ENCODE data around the gene DHX16. TPM values are rescaled to one million over a fixed set of nuclear protein-coding genes. Genes with fewer than 3 reads are reported as not detected.
"Not testable (repeated sequence)": the region's sequence is repeated elsewhere in the genome, so short reads cannot be mapped to it uniquely, and the experiment has no call there.

DHX16 gene
- total RNA-seq, 2 donors from 2014 or later = 50.7 to 64.2 TPM

DNA sequence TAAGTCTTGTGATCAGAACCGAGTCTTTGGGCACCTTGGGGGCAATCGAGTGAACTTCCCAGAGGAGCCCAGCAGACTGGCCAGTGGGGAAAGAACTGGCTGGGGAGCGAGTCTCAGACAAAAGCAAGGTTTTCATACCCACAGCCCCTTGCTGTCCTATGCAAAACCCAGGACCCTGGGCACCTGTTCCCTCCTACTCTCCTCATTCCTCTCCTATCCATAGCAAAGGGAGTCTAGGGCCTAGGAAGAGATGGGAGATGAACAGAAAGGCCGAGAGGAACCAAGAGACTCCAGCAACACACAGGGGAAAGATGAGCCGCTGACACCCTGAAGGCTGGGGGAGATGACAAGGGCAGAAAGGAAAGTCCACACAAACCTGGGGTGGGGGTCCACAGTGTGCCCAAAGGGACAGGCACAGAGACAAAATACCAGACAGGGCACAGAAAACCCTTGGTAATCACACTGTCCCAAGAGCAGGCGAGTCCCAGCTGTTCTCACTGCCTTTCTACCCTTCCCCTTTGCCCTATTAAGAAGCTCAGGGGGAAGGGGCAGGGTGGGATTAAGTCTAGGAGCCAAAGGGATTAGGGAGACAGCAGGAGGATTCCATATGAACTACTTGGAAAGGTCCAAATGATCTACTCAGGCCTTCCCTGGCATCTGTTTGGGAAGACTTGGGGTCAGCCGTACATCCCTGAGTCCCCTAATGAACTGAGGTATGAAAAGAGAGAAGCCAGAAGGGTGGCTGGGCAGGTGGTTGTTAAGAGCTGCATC is 7.1 kb upstream of the DHX16 start:
- Mint-ChIP-seq H3K27me3 (no peaks in the 10 kb centered on the region), H3K4me3 (peak overlapping the region; percentile 100), H3K4me1 (ENCODE audit: low read depth in 2 of 2) (peaks cover 46 to 48% of the 10 kb centered on the region in 2 donors), H3K27ac (peak overlapping the region; percentile 98), H3K9me3 (no peaks in the 10 kb centered on the region), H3K36me3 (peaks cover 48% of the 10 kb centered on the region)
- no peak for ATAC-seq
- DNase-seq (ENCODE audit: low spot score) = no peak

DNA sequence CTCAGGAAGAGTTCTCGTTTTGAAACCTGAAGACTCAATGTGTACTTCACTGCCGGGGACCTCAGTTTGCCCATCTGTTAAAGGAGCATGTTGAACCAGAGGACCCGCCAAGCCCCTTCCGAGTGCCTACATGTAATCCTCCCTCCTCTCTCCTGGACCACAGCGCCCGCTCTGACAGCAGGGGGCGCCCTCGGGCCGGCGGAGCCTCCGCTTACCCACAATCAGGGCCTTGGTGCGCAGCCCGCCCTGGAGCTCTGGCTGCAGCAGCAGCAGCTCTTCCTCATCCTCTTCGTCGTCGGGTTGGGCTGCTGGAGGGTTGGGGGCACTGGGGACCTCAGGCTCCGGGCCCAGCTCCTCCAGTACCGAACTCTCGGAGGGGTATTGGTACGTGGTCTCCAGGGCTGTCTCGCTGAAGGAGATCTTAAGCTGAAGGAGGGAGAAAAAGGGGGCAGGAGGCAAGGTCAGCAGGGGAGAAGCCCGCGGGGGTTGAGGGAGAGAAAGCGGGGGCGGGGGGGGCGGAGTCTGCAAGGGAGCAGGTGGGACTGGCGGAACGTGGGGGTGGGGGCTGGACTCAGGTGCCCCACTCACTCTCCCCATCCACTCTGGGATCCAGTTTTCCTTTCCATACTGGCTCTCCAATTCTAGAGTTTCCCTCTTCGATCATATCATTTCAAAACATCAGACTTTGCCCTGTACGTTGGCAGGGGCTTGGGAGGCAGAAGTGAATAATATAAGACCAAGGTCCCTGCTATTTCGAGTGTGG is 6.3 kb upstream of the DHX16 start:
- no peaks in the 10 kb centered on the region for H3K9me3 Mint-ChIP-seq
- peaks cover 43% of the 10 kb centered on the region for H3K36me3 Mint-ChIP-seq
- H3K27ac Mint-ChIP-seq = peak overlapping the region; percentile 98
- H3K4me3 Mint-ChIP-seq = peak overlapping the region; percentile 100
- peaks cover 44 to 46% of the 10 kb centered on the region in 2 donors for H3K4me1 Mint-ChIP-seq (ENCODE audit: low read depth in 2 of 2)
- ATAC-seq = peak; percentile 53 to 66
- H3K27me3 Mint-ChIP-seq = no peaks in the 10 kb centered on the region
- DNase-seq (ENCODE audit: low spot score) = peak; percentile 91

DNA sequence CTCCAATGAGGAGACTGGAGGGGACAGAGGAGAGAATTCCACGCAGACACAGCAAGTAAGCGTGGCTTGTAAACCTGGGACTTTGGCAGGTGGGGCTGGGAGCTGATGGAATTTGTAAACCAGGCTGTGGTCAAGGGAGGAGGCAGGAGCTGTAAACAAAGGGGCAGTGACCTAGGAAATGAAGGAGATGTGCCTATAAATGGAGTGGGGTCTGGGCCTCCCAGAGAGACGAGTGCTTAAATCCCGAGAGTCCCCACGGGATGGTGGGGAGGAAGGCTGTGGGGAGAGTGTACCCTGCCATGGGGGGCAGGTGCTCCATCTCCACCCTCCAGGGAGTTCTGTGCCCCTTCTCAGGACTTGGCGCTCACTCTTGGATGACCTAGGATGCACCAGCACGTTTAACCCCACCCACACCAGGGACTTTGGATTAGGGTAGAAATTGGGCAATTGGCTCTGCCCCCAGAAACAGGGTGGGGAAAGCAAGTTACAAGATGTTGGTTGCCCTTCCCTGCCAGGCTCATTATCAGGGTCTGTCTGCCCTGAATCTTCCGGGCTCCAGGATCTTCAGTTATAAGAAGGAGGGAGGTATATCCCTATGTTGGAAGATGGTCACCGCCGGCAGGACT is 4.0 kb upstream of the DHX16 start:
- Mint-ChIP-seq H3K27me3 (no peaks in the 10 kb centered on the region), H3K27ac (peak overlapping the region; percentile 53 to 65), H3K36me3 (peaks cover 24% of the 10 kb centered on the region), H3K4me1 (ENCODE audit: low read depth in 2 of 2) (peaks cover 39 to 44% of the 10 kb centered on the region in 2 donors), H3K4me3 (peak overlapping the region; percentile 7), H3K9me3 (no peaks in the 10 kb centered on the region)
- ATAC-seq (no peak), DNase-seq (ENCODE audit: low spot score) (no peak)

DNA sequence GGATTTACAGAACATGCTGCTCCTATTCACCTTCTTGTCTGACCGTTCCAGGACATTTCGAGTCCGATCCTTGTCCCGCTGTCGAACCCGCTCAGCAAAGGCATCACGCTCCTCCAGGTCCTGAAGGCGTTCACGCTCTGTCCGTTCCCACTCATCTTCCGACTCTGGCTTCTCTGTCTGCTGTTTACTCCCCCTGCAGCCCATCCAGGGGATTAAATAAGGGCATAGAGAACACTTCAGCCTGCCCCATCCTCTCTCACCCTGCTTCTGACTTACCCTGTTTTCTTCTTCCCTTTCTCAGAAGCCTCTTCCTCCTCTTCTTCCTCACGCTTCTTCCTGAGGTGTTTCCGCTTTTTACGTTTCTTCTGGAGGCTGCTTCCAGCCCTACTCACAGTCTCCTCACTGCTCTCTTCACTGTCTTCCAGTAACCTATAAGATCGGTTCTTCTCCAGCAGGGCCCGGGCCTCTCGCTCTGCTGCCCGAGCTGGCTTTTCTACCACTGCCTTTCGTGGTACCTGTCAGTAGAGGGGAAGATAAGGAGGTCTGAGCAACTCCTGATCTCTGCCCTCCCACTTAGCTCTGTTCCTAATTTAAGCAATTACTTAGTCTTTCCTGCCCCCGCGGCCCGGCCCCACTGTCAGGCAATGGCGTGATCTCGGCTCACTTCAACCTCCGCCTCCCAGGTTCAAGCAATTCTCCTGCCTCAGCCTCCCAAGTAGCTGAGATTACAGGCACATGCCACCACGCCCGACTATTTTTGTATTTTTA is 1.9 kb downstream of the DHX16 start:
- ATAC-seq (no peak), DNase-seq (ENCODE audit: low spot score) (no peak)
- no peaks in the 10 kb centered on the region for H3K27me3 Mint-ChIP-seq
- H3K36me3 Mint-ChIP-seq = peaks cover 8% of the 10 kb centered on the region
- peaks cover 16 to 29% of the 10 kb centered on the region in 2 donors for H3K4me1 Mint-ChIP-seq (ENCODE audit: low read depth in 2 of 2)
- H3K4me3 Mint-ChIP-seq = peak overlapping the region; percentile 76
- H3K9me3 Mint-ChIP-seq = no peaks in the 10 kb centered on the region
- peak overlapping the region; percentile 29 to 39 for H3K27ac Mint-ChIP-seq

DNA sequence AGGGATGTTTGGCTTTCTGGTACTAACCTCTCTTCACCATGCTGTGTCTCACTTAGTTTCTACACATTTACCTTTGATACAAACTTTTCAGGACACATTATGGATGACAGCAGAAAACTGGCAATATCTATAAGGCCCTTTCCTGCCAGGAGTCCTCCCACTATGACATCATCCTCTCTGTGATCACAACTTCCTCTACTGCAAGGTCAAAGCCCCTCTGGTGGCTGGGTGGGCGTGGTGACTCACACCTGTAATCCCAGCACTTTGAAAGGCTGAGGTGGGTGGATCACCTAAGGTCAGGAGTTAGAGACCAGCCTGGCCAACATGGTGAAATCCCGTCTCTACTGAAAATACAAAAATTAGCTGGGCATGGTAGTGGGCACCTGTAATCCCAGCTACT is 6.5 kb downstream of the DHX16 start:
- Mint-ChIP-seq H3K4me1 (ENCODE audit: low read depth in 2 of 2) (peaks cover 13% of the 10 kb centered on the region in 2 donors), H3K36me3 (peaks cover 28% of the 10 kb centered on the region)
- not testable (repeated sequence) for ATAC-seq; H3K9me3 Mint-ChIP-seq; H3K27ac Mint-ChIP-seq; H3K4me3 Mint-ChIP-seq; H3K27me3 Mint-ChIP-seq; DNase-seq (ENCODE audit: low spot score)

DNA sequence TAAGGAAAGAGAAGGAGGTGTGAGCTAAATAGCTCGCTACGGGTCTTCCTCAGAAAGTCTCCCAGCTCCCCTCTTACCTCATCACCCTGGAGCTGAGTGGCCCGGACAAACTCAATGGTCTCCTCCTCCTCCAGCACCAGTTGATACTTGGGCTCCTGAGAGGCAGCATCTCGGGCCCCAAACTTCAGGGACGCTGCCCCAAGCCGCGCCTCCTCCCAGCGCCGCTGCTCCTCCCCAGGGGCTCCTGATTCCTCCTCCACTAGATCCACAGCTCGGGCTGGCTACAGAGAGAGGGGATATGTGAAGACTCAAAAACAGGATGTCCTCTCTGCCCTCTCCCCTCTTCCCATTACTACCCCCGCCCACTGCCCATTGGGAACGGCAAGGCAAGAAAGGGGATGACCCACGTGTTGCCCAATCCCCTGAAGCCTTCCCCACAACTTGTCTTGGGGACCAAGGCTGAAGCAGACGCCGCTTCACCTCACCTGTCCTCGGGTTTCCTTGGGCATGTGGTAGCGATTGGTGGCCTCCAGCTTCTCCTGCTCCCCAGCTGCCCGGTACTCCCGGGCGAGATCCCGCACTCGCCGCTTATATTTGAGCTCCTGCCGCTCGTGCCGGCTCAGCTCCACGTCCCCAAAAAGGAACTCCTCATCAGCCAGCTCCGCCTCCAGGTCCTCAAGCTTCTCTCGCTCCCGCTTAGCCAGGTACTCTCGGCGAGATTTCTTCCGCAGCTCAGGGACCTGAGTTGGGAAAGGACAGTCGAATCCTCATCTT is 7.6 kb downstream of the DHX16 start:
- Mint-ChIP-seq H3K9me3 (no peaks in the 10 kb centered on the region), H3K36me3 (peaks cover 23% of the 10 kb centered on the region), H3K4me3 (no peak overlapping the region)

DNA sequence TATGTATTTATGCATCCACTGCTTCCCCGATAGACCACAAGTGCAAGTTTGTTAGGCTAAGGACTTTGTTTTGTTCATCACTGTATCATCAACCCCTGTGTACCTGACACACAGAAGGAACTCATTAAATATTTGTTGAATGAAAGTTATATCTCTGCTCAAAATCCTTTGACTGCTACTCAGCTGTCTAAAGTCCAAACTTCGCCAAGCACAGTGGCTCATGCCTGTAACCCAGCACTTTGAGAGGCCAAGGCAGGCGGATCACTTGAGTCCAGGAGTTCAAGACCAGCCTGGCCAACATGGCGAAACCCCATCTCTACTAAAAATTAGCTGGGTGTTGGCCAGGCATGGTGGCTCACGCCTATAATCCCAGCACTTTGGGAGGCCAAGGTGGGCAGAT is 14.9 kb downstream of the DHX16 start:
- H3K9me3 Mint-ChIP-seq = not testable (repeated sequence)
- Mint-ChIP-seq H3K36me3 (peaks cover 57% of the 10 kb centered on the region), H3K27ac (peak overlapping the region in 1 of 2 donors; percentile 1)

More for the DNA sequence above, 7.6 kb downstream of the DHX16 start:
- ATAC-seq (no peak), DNase-seq (ENCODE audit: low spot score) (no peak)
- Mint-ChIP-seq H3K4me1 (ENCODE audit: low read depth in 2 of 2) (peaks cover 1 to 6% of the 10 kb centered on the region in 2 donors), H3K27ac (peak overlapping the region in 1 of 2 donors; percentile 43), H3K27me3 (no peaks in the 10 kb centered on the region)

DNA sequence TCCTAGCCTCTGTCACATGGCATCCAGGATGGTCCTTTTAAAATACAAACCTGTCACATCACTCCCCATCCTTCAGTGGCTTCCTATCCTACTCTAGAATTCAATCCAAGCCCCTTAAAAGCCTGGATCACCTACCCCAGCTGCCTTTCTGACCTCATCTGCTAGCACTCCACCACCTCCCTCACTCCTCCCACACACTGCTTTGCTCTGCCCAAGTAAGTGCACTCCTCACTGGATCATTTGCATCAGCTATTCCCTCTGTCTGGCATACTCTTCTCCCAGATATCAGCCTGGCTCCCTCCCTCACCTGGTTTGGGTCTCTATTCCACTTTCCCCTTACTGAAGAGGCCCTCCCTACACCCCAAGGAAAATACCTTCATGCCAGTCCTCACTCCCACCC is 15.4 kb downstream of the DHX16 start:
- DNase-seq (ENCODE audit: low spot score) (no peak), ATAC-seq (no peak)
- H3K36me3 Mint-ChIP-seq = peaks cover 54% of the 10 kb centered on the region
- peak overlapping the region in 1 of 2 donors; percentile 1 for H3K27ac Mint-ChIP-seq
- no peaks in the 10 kb centered on the region for H3K27me3 Mint-ChIP-seq
- H3K9me3 Mint-ChIP-seq = no peaks in the 10 kb centered on the region
- no peak overlapping the region for H3K4me3 Mint-ChIP-seq
- H3K4me1 Mint-ChIP-seq (ENCODE audit: low read depth in 2 of 2) = peaks cover 0 to 7% of the 10 kb centered on the region in 2 donors

More for the DNA sequence above, 14.9 kb downstream of the DHX16 start:
- H3K4me3 Mint-ChIP-seq; H3K4me1 Mint-ChIP-seq (ENCODE audit: low read depth in 2 of 2); ATAC-seq; H3K27me3 Mint-ChIP-seq; DNase-seq (ENCODE audit: low spot score): not testable (repeated sequence)

DNA sequence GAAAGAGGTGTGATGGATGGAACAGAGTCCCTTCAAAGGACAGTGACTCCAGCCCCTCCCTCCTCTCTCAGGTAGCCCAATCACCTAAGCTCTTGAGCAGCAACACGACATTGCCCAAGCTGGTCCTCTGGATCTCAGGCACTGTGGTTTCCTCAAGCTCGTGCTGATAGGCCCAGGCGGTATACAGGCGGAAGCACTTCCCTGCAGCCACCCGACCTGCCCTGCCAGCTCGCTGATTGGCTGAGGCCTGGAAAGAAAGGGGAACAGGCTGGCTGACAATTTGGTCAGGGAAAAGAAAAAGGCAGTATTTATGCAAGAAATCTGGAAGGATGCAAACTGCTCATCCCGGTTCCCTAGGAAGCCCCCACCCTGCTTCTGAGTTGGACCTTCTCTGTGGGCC is 16.3 kb downstream of the DHX16 start:
- Mint-ChIP-seq H3K36me3 (peaks cover 51% of the 10 kb centered on the region), H3K27ac (no peak overlapping the region), H3K4me3 (no peak overlapping the region), H3K9me3 (no peaks in the 10 kb centered on the region), H3K27me3 (no peaks in the 10 kb centered on the region), H3K4me1 (ENCODE audit: low read depth in 2 of 2) (peaks cover 0 to 10% of the 10 kb centered on the region in 2 donors)
- DNase-seq (ENCODE audit: low spot score) (no peak), ATAC-seq (no peak)

DNA sequence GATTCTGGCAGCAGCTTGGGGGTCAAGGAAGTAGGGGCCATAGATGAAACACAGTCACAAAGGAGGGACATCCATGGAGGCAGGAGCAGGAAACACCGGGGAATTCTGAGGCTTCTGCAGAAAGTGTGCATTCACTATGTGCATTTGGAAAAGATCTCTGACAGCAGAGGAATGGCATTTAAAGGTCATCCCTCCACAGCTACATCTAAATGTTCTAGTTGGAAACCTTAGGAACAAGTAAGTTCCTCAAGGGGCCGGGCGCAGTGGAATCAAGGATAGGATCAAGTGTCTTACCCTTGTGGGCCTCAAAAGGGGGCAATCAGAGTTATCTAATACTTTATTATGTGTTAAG is 17.1 kb downstream of the DHX16 start:
- no peaks in the 10 kb centered on the region for H3K9me3 Mint-ChIP-seq
- no peaks in the 10 kb centered on the region for H3K27me3 Mint-ChIP-seq
- H3K4me3 Mint-ChIP-seq = no peak overlapping the region
- H3K27ac Mint-ChIP-seq = no peak overlapping the region
- peaks cover 49% of the 10 kb centered on the region for H3K36me3 Mint-ChIP-seq
- no peak for DNase-seq (ENCODE audit: low spot score)
- peaks cover 0 to 10% of the 10 kb centered on the region in 2 donors for H3K4me1 Mint-ChIP-seq (ENCODE audit: low read depth in 2 of 2)
- ATAC-seq = no peak

DNA sequence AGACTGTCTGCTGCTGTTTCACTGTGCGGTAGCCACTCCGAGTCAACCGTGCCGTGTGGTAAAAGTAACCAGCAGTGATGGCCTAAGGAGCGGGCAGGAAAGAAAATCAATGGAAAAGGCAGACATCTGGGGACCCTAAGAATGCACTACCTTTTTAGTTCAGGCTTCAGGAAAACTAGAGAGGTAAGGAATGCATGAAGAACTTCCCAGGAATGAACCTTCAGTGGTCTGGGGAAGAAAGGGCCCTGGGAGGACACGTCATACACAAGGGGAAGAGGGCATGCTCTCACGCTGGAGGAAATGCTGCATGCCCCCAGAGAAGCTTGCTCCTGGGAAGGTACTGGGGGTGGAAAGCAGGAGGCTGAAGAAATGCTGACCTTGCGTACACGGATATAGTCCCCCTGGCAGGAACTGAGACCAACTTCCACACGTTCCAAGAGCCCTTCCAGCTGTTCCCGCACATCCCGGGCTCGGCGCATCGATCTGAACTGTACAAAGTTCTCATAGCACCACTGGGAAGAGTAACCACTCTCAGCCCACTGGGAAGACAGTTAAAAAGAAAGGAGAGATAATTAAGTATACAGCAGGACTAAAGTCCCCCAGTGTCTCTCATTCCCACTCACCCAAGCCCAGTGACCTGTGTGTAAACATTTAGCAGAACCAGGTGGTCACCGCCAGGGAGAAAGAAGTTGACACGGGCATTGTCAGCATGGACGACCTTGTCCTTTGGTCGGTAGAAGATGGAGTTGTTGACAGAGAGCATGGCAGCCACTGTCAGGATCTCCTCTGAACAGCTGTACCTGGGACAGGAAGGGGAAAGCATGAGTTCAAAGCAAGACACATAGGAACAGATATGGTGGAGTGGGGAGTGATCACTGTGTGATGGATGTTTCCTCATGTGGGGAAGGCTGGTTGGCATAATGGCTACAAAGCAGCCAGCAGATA is 17.7 kb downstream of the DHX16 start:
- peaks cover 47% of the 10 kb centered on the region for H3K36me3 Mint-ChIP-seq
- DNase-seq (ENCODE audit: low spot score) (no peak), ATAC-seq (no peak)
- peak overlapping the region in 1 of 2 donors; percentile 17 for H3K27ac Mint-ChIP-seq
- H3K9me3 Mint-ChIP-seq = no peaks in the 10 kb centered on the region
- H3K27me3 Mint-ChIP-seq = no peaks in the 10 kb centered on the region
- peaks cover 0 to 10% of the 10 kb centered on the region in 2 donors for H3K4me1 Mint-ChIP-seq (ENCODE audit: low read depth in 2 of 2)
- H3K4me3 Mint-ChIP-seq = no peak overlapping the region

DNA sequence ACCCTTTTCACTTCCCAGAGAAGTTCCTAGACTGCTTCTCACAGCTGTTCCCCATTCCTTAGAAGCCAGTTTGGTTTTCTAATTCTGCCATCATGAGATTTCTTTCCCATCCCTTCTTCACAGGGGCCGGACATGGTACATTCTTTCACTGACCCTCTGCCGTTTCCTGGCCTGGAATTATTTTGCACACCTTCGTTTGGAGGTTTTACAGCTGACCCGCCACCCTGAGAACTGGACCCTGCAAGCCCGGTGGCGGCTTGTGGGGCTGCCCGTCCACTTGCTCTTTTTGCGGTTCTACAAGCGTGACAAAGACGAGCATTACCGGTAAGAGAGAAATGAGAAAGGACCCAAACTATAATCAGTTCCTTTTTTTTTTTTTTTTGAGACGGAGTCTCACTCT is 21.7 kb downstream of the DHX16 start:
- Mint-ChIP-seq H3K27me3 (no peaks in the 10 kb centered on the region), H3K27ac (peak overlapping the region in 1 of 2 donors; percentile 18)

More for the DNA sequence above, 21.7 kb downstream of the DHX16 start:
- no peaks in the 10 kb centered on the region for H3K9me3 Mint-ChIP-seq
- no peak for DNase-seq (ENCODE audit: low spot score)
- peaks cover 6 to 13% of the 10 kb centered on the region in 2 donors for H3K4me1 Mint-ChIP-seq (ENCODE audit: low read depth in 2 of 2)
- no peak overlapping the region for H3K4me3 Mint-ChIP-seq
- no peak for ATAC-seq
- H3K36me3 Mint-ChIP-seq = peaks cover 21% of the 10 kb centered on the region
